GM23338 (cell line): ENCODE data around the gene TEKT5. TPM values are rescaled to one million over a fixed set of nuclear protein-coding genes. Genes with fewer than 3 reads are reported as not detected.

Experiments
- ATAC-seq: fragments of 200-7000 bp; cut with Tn5 transposase; 3 replicates; pipeline ENCODE4 v1.9.1; 2020
- DNase-seq: peaks from one replicate; pipeline ENCODE4 v3.0.0-alpha.2; 2015; ENCODE audit warnings: low spot score
- H2AFZ ChIP-seq: fragments of 200-600 bp; sonication (generic); 2 replicates; pipeline ENCODE4 v1.8.0; 2016; ENCODE audit warnings: antibody characterized with exemption, mild to moderate bottlenecking, moderate library complexity
- H3F3A ChIP-seq: fragments of 200-600 bp; sonication (generic); replicated peaks from 2 replicates; pipeline ENCODE4 v1.8.0; 2017; ENCODE audit warnings: antibody characterized with exemption, mixed run types, low read depth
- H3K27ac ChIP-seq: fragments of 200-600 bp; sonication (generic); 2 replicates; pipeline ENCODE4 v1.6.1; 2016; ENCODE audit warnings: low read depth
- H3K27me3 ChIP-seq: fragments of 200-600 bp; sonication (generic); 2 replicates; pipeline ENCODE4 v1.8.0; 2016; ENCODE audit warnings: mild to moderate bottlenecking, mixed run types, moderate library complexity; ENCODE audit not compliant: insufficient read depth
- H3K36me3 ChIP-seq: fragments of 200-600 bp; sonication (generic); 2 replicates; pipeline ENCODE4 v1.8.0; 2016; ENCODE audit warnings: mild to moderate bottlenecking; ENCODE audit not compliant: insufficient read depth
- H3K4me1 ChIP-seq: fragments of 200-600 bp; sonication (generic); 2 replicates; pipeline ENCODE4 v1.8.0; 2016; ENCODE audit warnings: mild to moderate bottlenecking, moderate library complexity; ENCODE audit not compliant: insufficient read depth
- H3K4me2 ChIP-seq: fragments of 200-600 bp; sonication (generic); 2 replicates; pipeline ENCODE4 v1.7.1; 2017; ENCODE audit warnings: mixed run types
- H3K4me3 ChIP-seq: fragments of 200-600 bp; sonication (generic); 2 replicates; pipeline ENCODE4 v1.6.1; 2016; ENCODE audit warnings: mixed run types
- H3K79me2 ChIP-seq: fragments of 200-600 bp; sonication (generic); replicated peaks from 2 replicates; pipeline ENCODE4 v1.8.0; 2017; ENCODE audit warnings: mild to moderate bottlenecking; ENCODE audit not compliant: insufficient read depth
- H3K9me2 ChIP-seq: fragments of 200-600 bp; sonication (generic); 2 replicates; pipeline ENCODE4 v1.8.0; 2017; ENCODE audit not compliant: insufficient read depth
- H4K20me1 ChIP-seq: fragments of 200-600 bp; sonication (generic); replicated peaks from 2 replicates; pipeline ENCODE4 v1.8.0; 2017; ENCODE audit warnings: mild to moderate bottlenecking; ENCODE audit not compliant: insufficient read depth
- H3K27ac Mint-ChIP-seq: 2 replicates; pipeline ENCODE4 v1.8.0; 2020; ENCODE audit warnings: inconsistent platforms, mild to moderate bottlenecking, moderate library complexity, mixed read lengths
- H3K27me3 Mint-ChIP-seq: 3 replicates; pipeline ENCODE4 v1.8.0; 2022; ENCODE audit warnings: low read depth, mild to moderate bottlenecking, moderate library complexity, mixed read lengths, inconsistent platforms; ENCODE audit not compliant: insufficient read depth, poor library complexity
- H3K36me3 Mint-ChIP-seq: 3 replicates; pipeline ENCODE4 v1.8.0; 2021; ENCODE audit warnings: low read depth, mild to moderate bottlenecking, inconsistent platforms, moderate library complexity, mixed read lengths
- H3K4me1 Mint-ChIP-seq: 3 replicates; pipeline ENCODE4 v1.8.0; 2020; ENCODE audit warnings: mild to moderate bottlenecking, inconsistent platforms, mixed read lengths
- H3K4me3 Mint-ChIP-seq: 3 replicates; pipeline ENCODE4 v1.8.0; 2021; ENCODE audit warnings: moderate library complexity, mild to moderate bottlenecking, inconsistent platforms, mixed read lengths
- H3K9me3 Mint-ChIP-seq: 3 replicates; pipeline ENCODE4 v1.8.0; 2020; ENCODE audit warnings: moderate library complexity, mild to moderate bottlenecking, inconsistent platforms, mixed read lengths
- CREB1 ChIP-seq: fragments of 250-450 bp; sonication (Bioruptor Pico); IDR thresholded peaks from 2 replicates; pipeline ENCODE4 v1.5.0; 2020; ENCODE audit warnings: low read depth, mild to moderate bottlenecking, moderate library complexity
- CTCF ChIP-seq, 2 experiments: fragments of 200-600 bp in 1 of 2; sonication (generic) in 1 of 2; conservative IDR thresholded peaks; 2 replicates each; pipeline versions ENCODE4 v1.5.1 to v1.6.1; 2016 to 2017; ENCODE audit warnings: antibody characterized with exemption in 2 of 2, low read depth in 2 of 2, mild to moderate bottlenecking in 2 of 2, moderate library complexity in 1 of 2
- ETS1 ChIP-seq: IDR thresholded peaks from 2 replicates; pipeline ENCODE4 v1.6.1; 2016; ENCODE audit warnings: antibody characterized with exemption
- STAT1 ChIP-seq: IDR thresholded peaks from one replicate; pipeline ENCODE4 v1.6.1; 2016; ENCODE audit warnings: antibody characterized with exemption; ENCODE audit not compliant: unreplicated experiment
- ZNF462 ChIP-seq: fragments of 250-450 bp; sonication (Bioruptor Pico); IDR thresholded peaks from 2 replicates; pipeline ENCODE4 v1.5.0; 2020; ENCODE audit warnings: mild to moderate bottlenecking, moderate library complexity
- polyA plus RNA-seq: library from polyadenylated mRNA; unstranded; fragments of >200 nt; fragmentation: Nextera tagmentation; extraction: Ambion mirVana; gene quantifications from 2 replicates; pipeline ENCODE4 v1.2.1, GENCODE V29; 2016
- total RNA-seq: library from RNA; depleted of rRNA; stranded (reverse); fragments of >200 nt; shearing (Covaris generic); gene quantifications from 2 replicates; pipeline ENCODE4 v1.2.3, GENCODE V29; 2014

Gene TEKT5
- total and polyA plus RNA-seq, 2 experiments from 2014 or later, result 0.52 TPM; not detected in 1

- no peak for TF ChIP-seq ZNF462 (CRISPR knock-in tag)
- no peak for TF ChIP-seq ETS1
- no peak for TF ChIP-seq CTCF (conservative IDR thresholded peaks at IDR 0.05; ENCODE audit: low read depth in 2 of 2)
- TF ChIP-seq CREB1 (CRISPR knock-in tag), result no peak
- no peak for TF ChIP-seq STAT1
Observed at GRCh38 chr16:10607157-10607556, 87.6 kb downstream of the TEKT5 start (continued).

GRCh38 chr16:10606607-10607006, 88.1 kb downstream of the TEKT5 start:
- Histone ChIP-seq H3K4me3 (no peak overlapping the region), H3K27ac (no peak overlapping the region), H3K27me3 (no peaks in the 10 kb centered on the region), H2AFZ (no peak overlapping the region), H3K4me1 (no peaks in the 10 kb centered on the region), H3F3A (no peaks in the 10 kb centered on the region), H4K20me1 (no peaks in the 10 kb centered on the region), H3K9me2 (no peaks in the 10 kb centered on the region), H3K36me3 (no peaks in the 10 kb centered on the region), H3K4me2 (no peak overlapping the region), H3K79me2 (no peaks in the 10 kb centered on the region)
- peaks cover 10% of the 10 kb centered on the region for H3K4me1 Mint-ChIP-seq
- H3K36me3 Mint-ChIP-seq, result no peaks in the 10 kb centered on the region
- H3K27ac Mint-ChIP-seq, result no peak overlapping the region
- ATAC-seq (peak; percentile 67), DNase-seq (no peak)
- H3K9me3 Mint-ChIP-seq, result no peaks in the 10 kb centered on the region; the same call in 2 of the 3 replicates
- H3K27me3 Mint-ChIP-seq, result no peaks in the 10 kb centered on the region
- H3K4me3 Mint-ChIP-seq, result no peak overlapping the region
- TF ChIP-seq CTCF (conservative IDR thresholded peaks at IDR 0.05; ENCODE audit: low read depth in 2 of 2) (no peak), ETS1 (no peak)
